Esophagus squamous epithelium (tissue), 5 donors: ENCODE results near the gene PEA15. TPM values are rescaled to one million over a fixed set of nuclear protein-coding genes. Genes with fewer than 3 reads are reported as not detected.

Experiments used
- DNase-seq: peaks from one replicate; lab custom pipeline; 2025; lab: John Stamatoyannopoulos, UW
- H3K27ac ChIP-seq, 4 donors: fragments of 200-600 bp; sonication (generic); one replicate each; pipeline ENCODE4 v1.5.1; 2016 to 2019; ENCODE audit warnings: mild to moderate bottlenecking in 1 of 4
- H3K27me3 ChIP-seq, 4 donors: fragments of 200-600 bp; sonication (generic); 1 replicate in 3 of 4; 2 replicates in 1 of 4; pipeline versions ENCODE4 v1.5.1 to v1.6.0; 2017 to 2021; ENCODE audit warnings: antibody characterized with exemption in 1 of 4
- H3K36me3 ChIP-seq, 3 donors: fragments of 200-600 bp; sonication (generic); one replicate each; pipeline ENCODE4 v1.5.1; 2016 to 2019
- H3K4me1 ChIP-seq, 3 donors: fragments of 200-600 bp; sonication (generic); one replicate each; pipeline ENCODE4 v1.5.1; 2017 to 2019
- H3K4me3 ChIP-seq, 4 donors: fragments of 200-600 bp; sonication (generic); 1 replicate in 3 of 4; 2 replicates in 1 of 4; pipeline ENCODE4 v1.5.1; 2016 to 2019; ENCODE audit warnings: mild to moderate bottlenecking in 2 of 4, moderate library complexity in 1 of 4
- H3K9me3 ChIP-seq, 3 donors: fragments of 200-600 bp; sonication (generic); one replicate each; pipeline ENCODE4 v1.5.1; 2016 to 2019
- POLR2A ChIP-seq, 4 donors: fragments of 450-650 bp; IDR thresholded peaks; one replicate each; pipeline ENCODE4 v1.6.1; 2017; ENCODE audit warnings: antibody characterized with exemption in 4 of 4, mild to moderate bottlenecking in 4 of 4, moderate library complexity in 3 of 4
- WGBS, 2 donors: methylation state at CpG; one replicate each; pipeline ENCODE4 v1.1.5; 2018; 5-methylcytosine and 5-hydroxymethylcytosine counted together
- intact Hi-C: fragments of 100-400 bp; cut with DNase I; formaldehyde crosslinking; loops from one replicate; pipeline ENCODE4 v1.15.0; 2022
- total RNA-seq, 4 donors: library from RNA; depleted of rRNA; stranded (reverse); fragments of >200 nt; gene quantifications; one replicate each; pipeline ENCODE4 v1.1.0, GENCODE V29; 2016
- TF ChIP-seq, protein P1 (sequence below), 6 experiments: fragments of 450-650 bp in 4 of 6; fragments of 200-600 bp in 2 of 6; sonication (generic) in 2 of 6; IDR thresholded peaks; one replicate each; pipeline ENCODE4 v1.5.1; 2016 to 2019; ENCODE audit warnings: antibody characterized with exemption in 6 of 6, mild to moderate bottlenecking in 4 of 6, moderate library complexity in 4 of 6
- donor health status: DM: yes; HTN: yes; CAD: no.

The PEA15 gene, protein sequence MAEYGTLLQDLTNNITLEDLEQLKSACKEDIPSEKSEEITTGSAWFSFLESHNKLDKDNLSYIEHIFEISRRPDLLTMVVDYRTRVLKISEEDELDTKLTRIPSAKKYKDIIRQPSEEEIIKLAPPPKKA
- 10 to 100 TPM; 39.1 to 86.0 (median 69.8) TPM for total RNA-seq

DNA sequence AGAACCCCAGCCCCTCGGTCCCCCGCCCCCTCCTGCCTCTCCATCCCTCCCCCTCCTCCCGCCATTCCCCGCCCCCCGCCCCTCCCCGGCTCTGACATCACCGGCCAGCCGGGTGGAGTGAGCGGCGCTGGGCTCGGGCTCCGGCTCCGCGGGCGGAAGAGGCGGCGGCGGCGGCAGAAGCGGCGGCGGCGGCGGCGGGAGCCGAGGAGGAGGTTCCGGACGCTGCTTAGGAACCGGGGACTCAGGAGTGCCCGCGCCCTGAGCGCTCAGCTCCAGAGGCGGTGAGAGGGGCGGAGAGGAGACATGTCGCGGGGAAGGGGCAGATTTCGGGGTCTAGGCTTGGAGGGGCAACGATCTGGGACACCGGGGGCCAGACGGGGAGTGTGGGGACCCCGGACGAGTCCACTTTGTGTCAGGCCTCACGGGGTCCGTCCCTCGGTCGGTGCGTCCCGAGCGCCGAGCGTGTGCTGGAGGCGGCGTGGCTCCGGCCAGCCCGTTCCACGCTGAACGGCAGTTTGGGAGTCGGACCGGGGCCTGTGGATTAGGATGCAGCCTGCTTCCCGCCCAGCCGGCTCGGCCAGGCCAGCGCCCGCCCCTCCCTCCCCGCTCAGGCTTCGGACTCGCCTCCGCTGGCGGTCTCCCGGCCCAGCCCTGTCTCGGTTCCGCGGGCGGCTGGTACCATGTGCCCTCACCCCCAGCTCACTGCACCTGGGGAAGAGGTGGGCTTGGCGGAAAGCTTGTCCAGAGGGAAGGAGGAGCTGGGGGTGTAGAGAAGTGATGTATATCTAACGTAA is at the start of gene PEA15:
Gene PEA15 (plus strand): TSS at position 143 of the 794 bp plus-strand sequence. CDS start 6,161 bp downstream, outside the sequence.
- TF ChIP-seq, protein P1, sequence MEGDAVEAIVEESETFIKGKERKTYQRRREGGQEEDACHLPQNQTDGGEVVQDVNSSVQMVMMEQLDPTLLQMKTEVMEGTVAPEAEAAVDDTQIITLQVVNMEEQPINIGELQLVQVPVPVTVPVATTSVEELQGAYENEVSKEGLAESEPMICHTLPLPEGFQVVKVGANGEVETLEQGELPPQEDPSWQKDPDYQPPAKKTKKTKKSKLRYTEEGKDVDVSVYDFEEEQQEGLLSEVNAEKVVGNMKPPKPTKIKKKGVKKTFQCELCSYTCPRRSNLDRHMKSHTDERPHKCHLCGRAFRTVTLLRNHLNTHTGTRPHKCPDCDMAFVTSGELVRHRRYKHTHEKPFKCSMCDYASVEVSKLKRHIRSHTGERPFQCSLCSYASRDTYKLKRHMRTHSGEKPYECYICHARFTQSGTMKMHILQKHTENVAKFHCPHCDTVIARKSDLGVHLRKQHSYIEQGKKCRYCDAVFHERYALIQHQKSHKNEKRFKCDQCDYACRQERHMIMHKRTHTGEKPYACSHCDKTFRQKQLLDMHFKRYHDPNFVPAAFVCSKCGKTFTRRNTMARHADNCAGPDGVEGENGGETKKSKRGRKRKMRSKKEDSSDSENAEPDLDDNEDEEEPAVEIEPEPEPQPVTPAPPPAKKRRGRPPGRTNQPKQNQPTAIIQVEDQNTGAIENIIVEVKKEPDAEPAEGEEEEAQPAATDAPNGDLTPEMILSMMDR (IDR thresholded peaks at IDR 0.05), result peak in 1 of 6 experiments; percentile 7
- TF ChIP-seq POLR2A (IDR thresholded peaks at IDR 0.05), result peak in 3 of 4 donors; percentile 29 to 83 (median 70)
- H3K4me3 ChIP-seq, result peak within 1 kb of the TSS; percentile 75 to 97 (median 95)
- H3K9me3 ChIP-seq, result no peaks in the 10 kb centered on the region
- H3K27ac ChIP-seq, result peak within 1 kb of the TSS; percentile 95 to 97 (median 96)
- DNase-seq, result no peak
- 0% methylated on average over 2 to 6 of the region's 76 CpGs for WGBS, 2 donors
- intact Hi-C loops, result loop anchor here (5.0 kb wide), 1 partner anchor 103 kb away; no protein-coding TSS in a partner anchor
- peaks cover 0 to 32% (median 14%) of the 10 kb centered on the region in 3 donors for H3K36me3 ChIP-seq
- H3K27me3 ChIP-seq, result no peaks in the 10 kb centered on the region
- H3K4me1 ChIP-seq, result peaks cover 39 to 63% (median 51%) of the 10 kb centered on the region in 3 donors

DNA sequence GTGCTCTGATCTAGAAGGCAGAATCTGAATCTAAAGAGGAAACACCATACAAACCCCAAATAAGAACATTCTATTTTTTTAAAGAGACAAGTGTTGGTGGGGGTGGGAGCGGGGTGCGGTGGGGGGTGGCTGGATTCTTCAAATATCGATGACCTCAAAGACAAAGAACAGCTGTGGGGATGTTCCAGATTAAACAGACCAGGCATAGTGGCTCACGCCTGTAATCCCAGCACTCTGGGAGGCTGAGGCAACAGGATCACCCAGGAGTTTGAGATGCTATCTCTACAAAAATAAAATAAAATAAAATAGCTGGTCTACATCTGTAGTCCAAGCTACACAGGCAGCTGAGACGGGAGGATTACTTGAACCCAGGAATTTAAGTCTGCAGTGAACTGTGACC is 48.8 kb upstream of the PEA15 start:
- Histone ChIP-seq H3K27me3 (no peaks in the 10 kb centered on the region), H3K9me3 (no peaks in the 10 kb centered on the region), H3K36me3 (no peaks in the 10 kb centered on the region), H3K4me1 (no peaks in the 10 kb centered on the region), H3K4me3 (no peak overlapping the region), H3K27ac (no peak overlapping the region)
- no peak for TF ChIP-seq POLR2A (IDR thresholded peaks at IDR 0.05)
- TF ChIP-seq, protein P1 (IDR thresholded peaks at IDR 0.05), result no peak
- DNase-seq, result no peak
- intact Hi-C loops, result no loop called here
- WGBS, 2 donors, result 84% methylated on average over 5 of the region's 5 CpGs

DNA sequence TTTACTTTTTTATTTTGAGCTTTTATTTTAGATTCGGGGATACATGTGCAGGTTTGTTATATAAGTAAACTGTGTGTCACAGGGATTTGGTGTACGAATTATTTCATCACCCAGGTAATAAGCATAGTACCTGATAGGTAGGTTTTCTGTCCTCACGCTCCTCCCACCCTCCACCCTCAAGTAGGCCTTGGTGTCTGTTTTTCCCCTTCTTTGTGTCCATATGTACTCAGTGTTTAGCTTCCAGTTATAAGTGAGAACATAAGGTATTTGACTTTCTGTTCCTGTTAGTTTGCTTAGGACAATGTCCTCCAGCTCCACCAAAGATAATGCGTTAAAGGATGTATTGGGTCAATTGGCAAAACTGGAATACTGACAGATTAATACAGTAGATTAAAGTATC is 48.0 kb upstream of the PEA15 start:
- intact Hi-C loops, result no loop called here
- WGBS, 2 donors, result 68 to 76% methylated on average over 4 of the region's 4 CpGs
- no peak overlapping the region for H3K4me3 ChIP-seq
- H3K9me3 ChIP-seq, result no peaks in the 10 kb centered on the region
- DNase-seq, result no peak
- H3K4me1 ChIP-seq, result no peaks in the 10 kb centered on the region
- no peaks in the 10 kb centered on the region for H3K27me3 ChIP-seq
- H3K36me3 ChIP-seq, result no peaks in the 10 kb centered on the region
- TF ChIP-seq, protein P1 (IDR thresholded peaks at IDR 0.05), result no peak
- no peak for TF ChIP-seq POLR2A (IDR thresholded peaks at IDR 0.05)
- no peak overlapping the region for H3K27ac ChIP-seq

DNA sequence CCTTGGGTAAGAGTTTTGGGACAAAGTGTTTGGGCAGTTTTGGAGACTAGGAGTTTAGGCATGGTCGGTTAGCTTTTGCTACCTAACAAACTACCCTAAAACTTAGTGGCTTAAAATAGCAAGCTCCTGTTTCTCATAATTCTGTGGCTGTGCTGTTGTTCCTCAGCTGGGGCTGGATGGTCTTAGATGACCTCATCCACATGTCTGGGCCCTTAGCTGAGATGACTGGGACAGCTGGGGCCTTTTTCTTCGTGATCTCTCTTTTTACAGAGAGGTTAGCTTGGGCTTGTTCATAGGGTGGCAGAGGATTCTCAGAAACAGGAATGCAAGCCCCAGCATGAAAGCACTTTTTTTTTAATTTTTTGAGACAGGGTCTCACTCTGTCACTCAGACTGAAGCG is 47.2 kb upstream of the PEA15 start:
- Histone ChIP-seq H3K27ac (no peak overlapping the region), H3K9me3 (no peaks in the 10 kb centered on the region), H3K4me3 (no peak overlapping the region), H3K36me3 (no peaks in the 10 kb centered on the region), H3K4me1 (no peaks in the 10 kb centered on the region), H3K27me3 (no peaks in the 10 kb centered on the region)
- WGBS, 2 donors, result 67 to 80% methylated on average over 3 of the region's 3 CpGs
- intact Hi-C loops, result no loop called here
- DNase-seq, result no peak
- TF ChIP-seq, protein P1 (IDR thresholded peaks at IDR 0.05), result no peak
- no peak for TF ChIP-seq POLR2A (IDR thresholded peaks at IDR 0.05)

DNA sequence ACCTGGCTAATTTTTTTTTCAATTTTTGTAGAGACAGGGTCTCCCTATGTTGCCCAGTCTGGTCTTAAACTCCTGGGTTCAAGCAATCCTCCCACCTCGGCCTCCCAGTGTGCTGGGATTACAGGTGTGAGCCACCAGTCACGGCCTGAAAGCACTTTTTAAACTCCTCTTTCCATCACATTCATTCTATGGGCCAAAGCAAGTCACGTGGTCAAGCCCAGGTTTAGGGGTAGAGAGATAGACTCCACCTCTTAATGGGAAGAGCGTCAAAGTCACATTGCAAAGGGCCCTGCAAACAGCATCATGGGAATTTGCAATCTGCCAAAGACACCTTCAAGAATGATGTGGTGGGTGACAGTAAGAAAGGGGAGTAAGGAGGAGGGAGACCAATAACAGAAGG is 46.6 kb upstream of the PEA15 start:
- 79 to 83% methylated on average over 2 to 4 of the region's 4 CpGs for WGBS, 2 donors
- Histone ChIP-seq H3K9me3 (no peaks in the 10 kb centered on the region), H3K4me3 (no peak overlapping the region), H3K36me3 (no peaks in the 10 kb centered on the region), H3K4me1 (no peaks in the 10 kb centered on the region), H3K27me3 (no peaks in the 10 kb centered on the region), H3K27ac (no peak overlapping the region)
- no peak for DNase-seq
- intact Hi-C loops, result no loop called here
- TF ChIP-seq POLR2A (IDR thresholded peaks at IDR 0.05), result no peak
- TF ChIP-seq, protein P1 (IDR thresholded peaks at IDR 0.05), result no peak
